Endothelial cell (in vitro differentiated cells): Measurements from ENCODE around the gene STX17. TPM values are rescaled to one million over a fixed set of nuclear protein-coding genes. Genes with fewer than 3 reads are reported as not detected.

ENCODE experiments used
- DNase-seq: peaks from one replicate; pipeline ENCODE4 v3.0.0; 2021; ENCODE audit warnings: low spot score
- H3K27ac Mint-ChIP-seq: one replicate; pipeline ENCODE4 v1.8.0; 2021; ENCODE audit warnings: mixed read lengths, inconsistent platforms; ENCODE audit not compliant: unreplicated experiment
- H3K27me3 Mint-ChIP-seq: one replicate; pipeline ENCODE4 v1.8.0; 2021; ENCODE audit warnings: mild to moderate bottlenecking, moderate library complexity, mixed read lengths, inconsistent platforms; ENCODE audit not compliant: unreplicated experiment
- H3K36me3 Mint-ChIP-seq: one replicate; pipeline ENCODE4 v1.8.0; 2021; ENCODE audit warnings: mild to moderate bottlenecking, low read depth, mixed read lengths, inconsistent platforms; ENCODE audit not compliant: unreplicated experiment
- H3K4me1 Mint-ChIP-seq: one replicate; pipeline ENCODE4 v1.8.0; 2021; ENCODE audit warnings: mild to moderate bottlenecking, mixed read lengths, inconsistent platforms; ENCODE audit not compliant: unreplicated experiment
- H3K4me3 Mint-ChIP-seq: one replicate; pipeline ENCODE4 v1.8.0; 2021; ENCODE audit warnings: mild to moderate bottlenecking, mixed read lengths, inconsistent platforms; ENCODE audit not compliant: unreplicated experiment
- H3K9me3 Mint-ChIP-seq: one replicate; pipeline ENCODE4 v1.8.0; 2021; ENCODE audit warnings: mixed read lengths, inconsistent platforms; ENCODE audit not compliant: unreplicated experiment
- total RNA-seq: library from RNA; stranded (reverse); fragmentation: NEBNext Ultra II Directional; extraction: Animal tissue kit (Norgen Biotek cat#: 25700); gene quantifications from one replicate; pipeline ENCODE4 v1.2.1, GENCODE V29; 2021; ENCODE audit not compliant: unreplicated experiment
- TF ChIP-seq, protein P1 (sequence below): fragments of 200-600 bp; sonication (generic); IDR thresholded peaks from one replicate; pipeline ENCODE4 v1.5.0; 2021; ENCODE audit warnings: antibody characterized with exemption; ENCODE audit not compliant: unreplicated experiment

Gene STX17
- total RNA-seq, 1 donor from 2014 or later, result 28.5 TPM

- TF ChIP-seq, protein P1, sequence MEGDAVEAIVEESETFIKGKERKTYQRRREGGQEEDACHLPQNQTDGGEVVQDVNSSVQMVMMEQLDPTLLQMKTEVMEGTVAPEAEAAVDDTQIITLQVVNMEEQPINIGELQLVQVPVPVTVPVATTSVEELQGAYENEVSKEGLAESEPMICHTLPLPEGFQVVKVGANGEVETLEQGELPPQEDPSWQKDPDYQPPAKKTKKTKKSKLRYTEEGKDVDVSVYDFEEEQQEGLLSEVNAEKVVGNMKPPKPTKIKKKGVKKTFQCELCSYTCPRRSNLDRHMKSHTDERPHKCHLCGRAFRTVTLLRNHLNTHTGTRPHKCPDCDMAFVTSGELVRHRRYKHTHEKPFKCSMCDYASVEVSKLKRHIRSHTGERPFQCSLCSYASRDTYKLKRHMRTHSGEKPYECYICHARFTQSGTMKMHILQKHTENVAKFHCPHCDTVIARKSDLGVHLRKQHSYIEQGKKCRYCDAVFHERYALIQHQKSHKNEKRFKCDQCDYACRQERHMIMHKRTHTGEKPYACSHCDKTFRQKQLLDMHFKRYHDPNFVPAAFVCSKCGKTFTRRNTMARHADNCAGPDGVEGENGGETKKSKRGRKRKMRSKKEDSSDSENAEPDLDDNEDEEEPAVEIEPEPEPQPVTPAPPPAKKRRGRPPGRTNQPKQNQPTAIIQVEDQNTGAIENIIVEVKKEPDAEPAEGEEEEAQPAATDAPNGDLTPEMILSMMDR, result peak; percentile 96
- no peaks in the 10 kb centered on the region for H3K9me3 Mint-ChIP-seq
- H3K4me3 Mint-ChIP-seq, result no peak overlapping the region
- peak; percentile 40 for DNase-seq
- no peak overlapping the region for H3K27ac Mint-ChIP-seq
- H3K27me3 Mint-ChIP-seq, result no peaks in the 10 kb centered on the region
- H3K4me1 Mint-ChIP-seq, result no peaks in the 10 kb centered on the region
- no peaks in the 10 kb centered on the region for H3K36me3 Mint-ChIP-seq
Observed at GRCh38 chr9:100011062-100011681, 104.7 kb downstream of the STX17 start.

- Mint-ChIP-seq H3K9me3 (no peaks in the 10 kb centered on the region), H3K4me3 (no peak overlapping the region), H3K4me1 (no peaks in the 10 kb centered on the region), H3K27ac (no peak overlapping the region), H3K27me3 (no peaks in the 10 kb centered on the region), H3K36me3 (no peaks in the 10 kb centered on the region)
- DNase-seq, result no peak
- TF ChIP-seq, protein P1, result no peak
Observed at GRCh38 chr9:100012279-100012678, 105.8 kb downstream of the STX17 start.

DNA sequence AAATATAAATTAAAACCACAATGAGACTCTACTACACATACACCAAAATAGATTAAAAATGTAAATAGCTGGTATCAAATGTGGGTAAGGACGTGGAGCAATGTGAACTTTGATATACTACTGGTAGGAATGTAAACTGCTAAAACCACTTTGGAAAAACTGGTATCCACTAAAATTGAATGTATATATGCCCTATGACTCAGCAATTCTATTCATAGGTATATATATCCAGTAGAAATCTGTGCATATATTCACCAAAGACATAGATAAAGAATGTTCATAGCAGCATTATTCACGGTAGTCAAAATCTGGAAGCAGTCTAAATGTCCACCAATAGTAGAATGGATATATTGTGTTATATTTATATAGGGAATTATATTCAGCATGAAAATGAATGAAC, 107.1 kb downstream of the STX17 start:
- H3K27ac Mint-ChIP-seq, result no peak overlapping the region
- no peak for DNase-seq
- TF ChIP-seq, protein P1, result no peak
- H3K27me3 Mint-ChIP-seq, result no peaks in the 10 kb centered on the region
- H3K9me3 Mint-ChIP-seq, result no peaks in the 10 kb centered on the region
- no peak overlapping the region for H3K4me3 Mint-ChIP-seq
- no peaks in the 10 kb centered on the region for H3K36me3 Mint-ChIP-seq
- no peaks in the 10 kb centered on the region for H3K4me1 Mint-ChIP-seq

- Mint-ChIP-seq H3K9me3 (no peaks in the 10 kb centered on the region), H3K36me3 (no peaks in the 10 kb centered on the region), H3K4me1 (no peaks in the 10 kb centered on the region), H3K4me3 (no peak overlapping the region), H3K27me3 (no peaks in the 10 kb centered on the region), H3K27ac (no peak overlapping the region)
- no peak for DNase-seq
- TF ChIP-seq, protein P1, result no peak
Observed at GRCh38 chr9:100014846-100015245, 108.4 kb downstream of the STX17 start.

DNA sequence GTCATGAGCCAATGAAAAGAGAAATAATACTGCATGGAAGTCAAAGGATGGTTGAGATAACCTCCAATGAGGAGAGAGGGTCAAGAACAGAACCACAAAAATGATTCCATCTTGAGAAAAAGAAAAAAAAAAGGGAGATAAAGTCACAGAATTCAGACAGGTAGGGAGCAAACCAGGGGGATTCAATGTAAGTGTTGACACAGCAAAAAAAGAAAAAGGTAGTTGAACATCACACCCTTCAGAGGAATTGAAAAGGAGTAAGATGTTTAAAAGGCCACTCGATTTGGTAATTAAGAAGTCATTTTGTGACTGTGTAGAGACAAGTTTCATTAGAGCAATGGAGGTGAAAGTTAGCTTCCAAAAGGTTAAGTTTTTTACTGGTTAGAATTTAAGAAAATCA, 113.1 kb downstream of the STX17 start:
- Mint-ChIP-seq H3K9me3 (no peaks in the 10 kb centered on the region), H3K4me1 (no peaks in the 10 kb centered on the region), H3K27ac (no peak overlapping the region), H3K36me3 (peaks cover 7% of the 10 kb centered on the region), H3K27me3 (no peaks in the 10 kb centered on the region), H3K4me3 (no peak overlapping the region)
- TF ChIP-seq, protein P1, result no peak
- no peak for DNase-seq

Other genes starting within 250 kb of the STX17 start
- 0.18 TPM for gene NR4A3, start 84.8 kb upstream of the STX17 start, total RNA-seq
- 14.5 TPM for gene ERP44, start 192.3 kb downstream of the STX17 start, total RNA-seq
- 21.6 TPM for gene INVS, start 192.6 kb downstream of the STX17 start, total RNA-seq